GF-D8 (cell line): ENCODE results near the gene SFSWAP.
"Not testable (repeated sequence)": the region's sequence is repeated elsewhere in the genome, so short reads cannot be mapped to it uniquely, and the experiment has no call there.

ENCODE experiments used
- DNase-seq: peaks from one replicate; lab custom pipeline; 2025; lab: John Stamatoyannopoulos, UW

The SFSWAP gene

DNA sequence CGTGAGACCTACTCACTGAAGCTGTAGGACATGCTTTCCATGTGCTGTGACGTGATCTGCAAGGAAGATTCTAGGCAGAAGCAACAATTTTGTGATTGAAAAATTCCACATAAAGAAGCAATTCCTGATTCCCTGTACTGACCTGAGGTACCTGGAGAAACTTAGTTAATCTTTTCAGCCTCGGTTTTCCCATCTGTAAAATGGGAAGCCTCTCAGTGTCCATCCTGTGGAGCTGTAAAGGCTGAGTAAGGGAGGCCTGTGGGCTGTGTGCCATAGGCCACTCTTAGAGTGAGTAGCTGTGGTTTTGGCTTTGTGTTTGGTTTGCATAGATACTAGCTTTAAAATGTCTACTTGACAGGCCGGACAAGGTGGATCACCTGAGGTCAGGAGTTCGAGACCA is 50.7 kb downstream of the SFSWAP start:
- DNase-seq, result no peak

DNA sequence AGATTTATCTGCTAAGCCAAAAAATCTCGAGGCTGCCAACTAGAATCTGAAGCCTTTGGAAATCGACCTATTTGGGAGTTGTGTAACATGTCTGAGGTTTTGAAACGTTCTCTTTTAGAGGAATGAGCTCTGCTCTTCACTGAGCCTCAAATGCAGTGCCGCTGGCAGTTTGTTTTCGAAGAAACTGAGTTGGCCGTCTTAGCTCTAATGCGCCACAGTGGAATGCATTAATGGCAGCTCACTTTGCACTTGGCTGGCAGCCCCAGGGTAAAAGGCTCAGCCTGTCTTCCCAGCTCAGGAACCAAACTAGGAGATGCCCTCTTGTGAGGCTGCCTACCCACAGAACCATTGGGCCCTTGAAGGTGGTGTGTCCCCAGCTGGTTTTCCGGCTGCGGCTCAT is 53.8 kb downstream of the SFSWAP start:
- no peak for DNase-seq

DNA sequence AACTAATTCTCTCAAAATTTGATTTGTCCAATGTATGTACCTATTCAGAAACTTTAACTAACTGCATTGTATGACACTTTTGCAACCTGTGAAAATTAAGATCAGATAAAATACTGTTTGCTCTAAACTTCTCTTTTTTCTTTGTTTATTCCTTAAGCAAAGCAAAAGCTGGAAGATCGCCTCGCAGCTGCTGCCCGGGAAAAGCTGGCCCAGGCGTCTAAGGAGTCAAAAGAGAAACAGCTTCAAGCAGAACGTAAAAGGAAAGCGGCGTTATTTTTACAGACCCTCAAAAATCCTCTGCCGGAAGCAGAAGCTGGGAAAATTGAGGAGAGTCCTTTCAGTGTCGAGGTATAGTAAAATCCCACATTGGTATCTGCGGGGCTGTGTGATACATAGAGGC is 55.1 kb downstream of the SFSWAP start:
- no peak for DNase-seq

DNA sequence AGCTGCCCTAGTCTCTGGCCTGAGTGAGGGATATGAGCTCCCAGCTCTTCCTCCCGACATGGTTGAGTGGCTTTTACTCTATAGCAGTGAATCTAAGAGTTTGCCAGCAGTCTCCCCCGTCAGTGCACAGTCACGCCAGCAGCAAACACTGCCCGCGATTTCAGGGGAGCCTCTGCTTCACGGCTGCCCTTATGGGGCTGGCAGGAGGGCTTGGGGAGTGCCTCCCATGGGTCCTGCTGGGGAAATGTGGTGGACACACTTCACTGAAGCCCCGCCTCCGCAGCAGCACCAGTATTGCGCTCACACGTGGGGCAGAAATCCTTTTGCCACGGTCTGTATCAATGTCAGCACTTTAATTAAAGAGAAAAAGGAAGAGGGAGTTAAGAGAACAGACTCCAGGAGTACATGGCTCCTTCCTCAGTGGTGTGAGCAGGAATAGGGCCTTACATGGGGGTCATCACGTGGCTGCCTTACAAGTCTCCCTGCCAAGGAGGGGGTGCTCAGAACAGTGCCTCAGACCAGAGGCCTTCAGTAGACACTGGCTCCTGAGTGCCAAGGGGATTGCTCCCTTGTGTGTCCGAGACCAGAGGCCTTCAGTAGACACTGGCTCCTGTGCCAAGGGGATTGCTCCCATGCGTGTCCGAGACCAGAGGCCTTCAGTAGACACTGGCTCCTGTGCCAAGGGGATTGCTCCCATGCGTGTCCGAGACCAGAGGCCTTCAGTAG is 55.7 kb downstream of the SFSWAP start:
- DNase-seq, result no peak

DNA sequence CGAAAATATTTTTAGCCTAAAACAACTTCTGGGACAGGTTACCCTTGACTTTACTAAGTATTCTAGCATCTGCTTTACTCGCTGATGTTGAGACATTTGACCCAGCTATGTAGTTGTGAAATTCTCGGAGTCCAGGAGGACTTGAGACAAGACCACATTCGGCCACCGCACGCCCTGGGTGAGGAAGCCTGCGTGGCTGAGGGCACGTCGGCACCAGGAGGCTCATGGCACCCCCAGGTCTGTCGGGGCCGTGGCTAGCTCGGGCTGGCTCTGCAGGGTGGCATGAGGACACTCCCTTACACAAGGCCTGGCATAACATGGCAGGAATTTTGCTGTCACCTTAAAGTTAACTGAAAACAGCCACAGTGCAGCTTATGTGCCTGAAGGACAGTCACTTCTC is 59.2 kb downstream of the SFSWAP start:
- no peak for DNase-seq

DNA sequence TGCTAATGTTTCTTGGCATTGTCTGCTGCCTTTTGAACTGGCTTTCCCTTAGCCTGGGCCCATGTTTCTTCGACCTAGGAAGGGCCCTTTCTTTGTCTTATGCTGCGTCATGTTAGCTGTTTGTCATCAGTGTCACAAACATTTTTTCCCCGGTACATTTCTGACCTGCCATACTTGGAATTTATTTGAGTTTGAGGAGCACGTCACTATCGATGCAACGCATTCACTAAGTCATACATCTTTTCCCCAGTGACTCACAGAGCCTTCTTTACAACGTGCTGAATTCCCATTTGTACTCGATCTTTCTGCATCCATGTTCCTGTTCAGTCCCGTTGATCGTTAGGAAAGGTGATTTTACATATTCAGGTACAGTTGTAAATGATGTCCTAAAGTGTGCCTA is 61.1 kb downstream of the SFSWAP start:
- DNase-seq, result no peak

DNA sequence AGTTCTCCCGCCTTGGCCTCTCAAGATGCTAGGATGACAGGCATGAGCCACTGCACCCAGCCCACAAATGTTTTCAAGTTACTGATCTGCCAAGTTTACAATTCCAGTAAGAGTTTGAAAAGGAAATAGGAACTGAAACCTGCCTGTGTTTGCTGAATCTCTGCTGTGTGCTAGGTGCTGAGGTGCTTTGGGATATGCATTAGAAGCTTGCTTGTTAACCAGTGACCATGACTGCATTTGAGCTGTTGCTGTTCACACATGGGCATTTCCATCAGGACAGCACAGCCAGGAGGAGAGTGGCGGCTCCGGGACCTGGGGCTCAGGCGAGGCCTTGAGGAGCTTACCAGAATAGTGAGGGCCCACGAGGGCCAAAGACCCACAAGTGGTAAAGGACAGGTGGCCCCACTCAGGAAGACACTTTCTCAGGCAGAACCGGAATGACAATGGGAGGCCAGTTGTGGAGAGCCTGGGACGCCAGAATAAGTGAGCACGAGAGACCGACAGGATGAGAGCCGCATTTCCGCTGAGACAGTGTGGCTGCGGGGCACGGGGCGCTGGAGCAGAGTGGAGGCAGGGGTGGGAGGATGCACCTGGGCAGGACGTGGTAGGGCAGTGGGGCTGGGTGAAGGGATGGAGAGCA is 62.8 kb downstream of the SFSWAP start:
- no peak for DNase-seq

DNA sequence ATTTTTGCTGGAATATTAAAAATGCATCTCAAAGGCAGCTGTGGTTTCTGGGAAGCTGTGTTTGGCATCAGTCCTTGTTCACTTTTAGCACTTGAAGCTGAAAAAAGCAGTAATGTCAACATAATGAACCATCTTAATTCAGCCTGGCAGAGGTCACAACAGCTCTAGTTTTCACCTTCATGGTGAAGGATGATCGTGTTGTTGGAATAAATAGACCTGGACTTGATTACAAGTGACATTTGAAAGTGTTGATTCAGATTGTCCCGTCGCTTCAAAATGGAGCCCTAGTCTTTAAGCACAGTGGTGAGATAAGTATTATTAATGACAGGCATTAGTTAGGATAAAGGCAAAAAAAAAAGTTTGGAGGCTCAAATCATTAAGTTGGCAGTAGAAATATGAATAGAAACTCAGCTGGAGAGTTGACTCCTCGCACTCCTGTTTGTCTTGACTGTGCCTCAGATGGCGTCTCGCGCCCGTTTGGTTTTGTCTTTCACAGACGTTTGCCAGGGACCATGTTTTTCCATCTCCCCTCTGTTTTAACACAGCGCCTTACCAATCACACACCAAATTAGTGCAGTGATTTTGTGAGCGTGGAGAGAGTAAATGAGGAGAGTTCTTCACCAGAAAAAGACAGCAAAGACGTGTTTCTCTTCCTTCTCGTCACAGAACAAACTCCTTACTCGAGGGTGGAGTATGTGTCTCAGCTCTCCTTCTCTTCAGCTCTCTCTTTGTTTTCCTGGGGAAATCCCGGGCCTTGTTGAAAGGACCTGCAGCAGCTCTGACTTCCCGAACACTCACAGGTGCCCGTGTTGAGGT is 63.9 kb downstream of the SFSWAP start:
- no peak for DNase-seq

DNA sequence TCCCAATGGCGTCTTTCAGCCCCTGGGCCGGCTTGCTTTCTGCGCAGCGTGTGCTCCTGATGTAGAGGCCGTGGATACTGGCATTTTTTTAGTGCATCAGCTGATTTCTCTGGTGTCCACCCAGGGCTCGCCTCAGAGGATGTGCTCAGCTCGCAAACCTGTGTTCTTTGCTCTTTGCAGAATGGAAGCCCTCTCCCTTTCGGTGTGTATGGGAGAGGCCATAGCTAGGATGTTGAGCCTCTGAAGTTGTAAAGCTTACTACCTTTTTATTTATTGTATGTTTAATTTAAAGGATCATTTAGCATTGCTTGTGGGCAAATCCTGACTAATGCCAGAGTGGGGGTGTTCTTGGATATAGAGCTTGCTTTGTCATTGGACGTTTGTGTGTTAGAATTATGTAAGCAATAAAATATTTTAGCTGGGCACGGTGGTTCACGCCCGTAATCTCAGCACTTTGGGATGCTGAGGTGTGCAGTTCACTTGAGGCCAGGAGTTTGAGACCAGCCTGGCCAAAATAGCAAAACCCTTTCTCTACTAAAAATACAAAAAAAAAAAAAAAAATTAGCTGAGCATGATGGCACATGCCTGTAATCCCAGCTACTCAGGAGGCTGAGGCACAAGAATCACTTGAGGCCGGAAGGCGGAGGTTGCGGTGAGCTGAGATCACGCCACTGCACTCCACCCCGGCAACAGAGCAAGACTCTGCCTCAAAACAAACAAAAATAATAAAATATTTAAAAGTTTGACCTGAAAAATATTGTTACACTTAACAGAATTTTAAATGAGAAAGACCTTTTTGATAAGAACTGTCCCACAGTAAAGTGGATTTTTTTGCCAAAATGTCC is 64.7 kb downstream of the SFSWAP start:
- DNase-seq, result no peak

DNA sequence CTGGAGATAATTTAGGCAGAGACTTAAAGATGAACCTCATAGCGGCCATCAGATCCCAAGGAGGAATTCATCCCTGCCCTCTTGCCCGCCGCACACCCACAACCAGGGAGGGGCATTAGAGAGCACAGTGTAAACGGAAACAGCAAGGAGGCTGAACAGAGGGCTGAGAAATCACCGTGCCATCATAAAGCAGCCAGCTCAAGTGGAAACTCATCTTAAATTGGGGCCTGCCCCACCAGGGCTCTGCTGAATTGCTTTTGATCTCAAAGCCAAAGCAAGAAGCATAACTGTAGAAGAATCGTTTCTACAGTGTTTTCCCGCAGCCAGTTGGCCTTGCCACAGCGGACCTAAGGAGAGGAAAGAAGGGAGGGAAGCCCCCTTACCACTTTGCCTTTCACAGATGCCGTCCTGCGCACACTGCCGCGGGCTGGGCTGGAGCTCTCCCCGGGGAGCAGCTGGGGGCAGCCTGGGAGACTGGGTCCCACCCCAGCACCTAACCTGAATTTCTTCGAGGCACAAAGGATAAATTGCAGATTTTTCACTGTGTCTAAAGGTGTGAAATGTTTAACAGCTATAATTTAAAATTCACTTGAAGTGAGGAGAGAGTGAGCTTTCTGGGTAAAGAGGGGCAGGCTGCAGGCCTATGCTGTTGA is 65.5 kb downstream of the SFSWAP start:
- no peak for DNase-seq

DNA sequence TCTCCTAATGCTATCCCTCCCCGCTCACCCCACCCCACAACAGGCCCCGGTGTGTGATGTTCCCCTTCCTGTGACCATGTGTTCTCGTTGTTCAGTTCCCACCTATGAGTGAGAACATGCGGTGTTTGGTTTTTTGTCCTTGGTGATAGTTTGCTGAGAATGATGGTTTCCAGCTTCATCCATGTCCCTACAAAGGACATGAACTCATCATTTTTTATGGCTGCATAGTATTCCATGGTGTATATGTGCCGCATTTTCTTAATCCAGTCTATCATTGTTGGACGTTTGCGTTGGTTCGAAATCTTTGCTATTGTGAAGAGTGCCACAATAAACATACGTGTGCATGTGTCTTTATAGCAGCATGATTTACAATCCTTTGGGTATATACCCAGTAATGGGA is 66.4 kb downstream of the SFSWAP start:
- DNase-seq, result not testable (repeated sequence)

DNA sequence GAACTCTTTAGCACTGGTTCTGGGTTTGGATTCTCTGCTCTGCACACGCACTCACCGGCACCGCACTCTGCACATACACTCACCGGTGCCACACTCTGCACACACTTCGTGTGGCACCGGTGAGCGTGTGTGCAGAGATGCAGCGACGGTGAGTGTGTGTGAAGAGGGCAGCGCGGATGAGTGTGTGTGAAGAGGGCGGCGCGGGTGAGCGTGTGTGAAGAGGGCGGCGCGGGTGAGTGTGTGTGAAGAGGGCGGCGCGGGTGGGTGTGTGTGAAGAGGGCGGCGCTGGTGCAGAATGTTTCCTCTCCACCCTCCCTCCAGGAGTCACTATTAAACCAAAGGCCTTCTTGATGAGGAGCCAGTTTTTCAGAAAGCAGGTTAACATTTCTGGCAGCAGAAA is 68.1 kb downstream of the SFSWAP start:
- DNase-seq, result no peak

DNA sequence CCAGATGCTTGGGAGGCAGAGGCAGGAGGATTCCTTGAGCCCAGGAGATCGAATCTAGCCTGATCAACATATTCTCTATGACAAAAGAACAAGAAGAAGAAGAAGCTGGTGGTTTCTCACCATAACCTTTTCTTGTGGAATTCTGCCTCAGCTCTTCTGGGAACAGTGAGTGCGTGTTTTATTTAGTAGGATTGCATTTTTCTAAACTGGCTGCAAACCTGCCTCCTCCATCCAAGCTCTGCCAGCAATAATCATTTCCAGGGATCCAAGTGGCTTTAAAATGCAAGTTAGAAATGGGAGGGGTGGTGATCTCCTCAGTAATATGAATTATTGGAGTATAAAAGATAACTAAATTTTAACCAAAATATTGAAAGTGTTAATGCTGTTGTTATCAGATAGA is 71.2 kb downstream of the SFSWAP start:
- no peak for DNase-seq

DNA sequence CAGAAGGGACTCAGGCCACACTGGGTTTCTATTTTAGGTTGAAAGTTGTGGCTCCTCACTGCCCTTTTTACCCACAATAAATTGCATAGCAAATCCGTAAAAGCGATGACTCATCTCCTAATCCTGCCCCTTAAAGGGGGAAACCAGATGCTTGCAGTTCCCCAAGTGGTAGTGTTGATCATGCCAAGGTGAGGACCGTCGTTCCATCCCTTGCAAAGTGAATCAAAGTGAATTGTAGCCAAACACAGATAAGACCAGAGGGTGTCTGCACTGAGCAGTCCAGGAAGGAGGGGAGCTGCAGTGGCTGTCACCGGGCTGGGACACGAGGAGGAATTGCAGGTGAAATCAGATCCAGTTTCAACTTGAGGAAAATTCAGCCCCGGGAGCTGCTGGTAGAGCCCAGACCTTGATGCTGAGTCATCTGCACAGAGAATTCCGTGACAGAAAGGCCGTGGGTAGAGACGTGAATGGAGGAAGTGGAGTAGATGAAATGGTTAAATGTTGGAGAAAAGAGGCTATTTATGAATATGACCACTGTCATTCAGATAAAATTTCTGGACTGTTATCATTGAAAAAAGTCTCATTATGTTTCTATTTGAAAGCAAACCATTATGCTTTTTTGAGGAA is 73.1 kb downstream of the SFSWAP start:
- no peak for DNase-seq

DNA sequence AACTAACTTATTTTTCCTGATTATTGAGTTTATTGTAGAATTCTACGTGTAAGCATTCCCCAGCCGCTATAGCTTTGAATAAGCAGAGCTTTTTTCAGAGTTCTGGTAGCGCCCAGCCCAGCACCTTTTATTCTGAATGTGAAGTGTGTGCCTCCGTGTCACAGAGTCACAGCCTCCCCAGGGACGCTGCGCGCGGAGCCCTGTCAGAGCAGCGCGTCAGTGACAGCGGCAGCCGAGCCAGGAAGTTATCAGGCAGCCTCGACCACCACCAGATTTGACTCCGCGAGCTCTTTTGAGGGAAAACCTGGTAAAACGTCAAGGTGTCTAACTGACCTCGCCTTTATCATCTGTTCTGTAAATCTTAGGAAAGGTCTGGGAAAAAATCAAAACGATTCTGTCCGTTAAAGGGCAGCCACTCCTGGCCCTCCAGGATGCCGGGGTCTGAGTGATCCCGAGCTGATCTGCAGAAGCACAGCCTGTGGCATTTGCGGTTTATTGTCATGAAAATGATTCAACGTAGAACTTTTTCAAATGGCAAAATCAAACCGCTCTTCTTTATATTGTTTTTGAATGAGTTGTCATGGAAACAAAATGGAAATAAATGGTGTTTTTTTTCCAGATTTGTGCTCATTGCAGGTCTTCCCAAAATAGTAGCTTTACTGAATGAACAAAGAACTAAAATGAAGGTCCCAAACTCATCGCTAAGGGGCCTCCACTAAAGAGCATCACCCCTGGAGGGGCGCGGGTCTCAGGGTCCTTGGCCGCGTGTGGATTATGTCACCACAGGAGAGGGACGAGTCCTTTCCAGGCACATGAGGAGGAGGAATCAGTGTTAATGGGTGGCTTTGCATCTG is 74.2 kb downstream of the SFSWAP start:
- no peak for DNase-seq

DNA sequence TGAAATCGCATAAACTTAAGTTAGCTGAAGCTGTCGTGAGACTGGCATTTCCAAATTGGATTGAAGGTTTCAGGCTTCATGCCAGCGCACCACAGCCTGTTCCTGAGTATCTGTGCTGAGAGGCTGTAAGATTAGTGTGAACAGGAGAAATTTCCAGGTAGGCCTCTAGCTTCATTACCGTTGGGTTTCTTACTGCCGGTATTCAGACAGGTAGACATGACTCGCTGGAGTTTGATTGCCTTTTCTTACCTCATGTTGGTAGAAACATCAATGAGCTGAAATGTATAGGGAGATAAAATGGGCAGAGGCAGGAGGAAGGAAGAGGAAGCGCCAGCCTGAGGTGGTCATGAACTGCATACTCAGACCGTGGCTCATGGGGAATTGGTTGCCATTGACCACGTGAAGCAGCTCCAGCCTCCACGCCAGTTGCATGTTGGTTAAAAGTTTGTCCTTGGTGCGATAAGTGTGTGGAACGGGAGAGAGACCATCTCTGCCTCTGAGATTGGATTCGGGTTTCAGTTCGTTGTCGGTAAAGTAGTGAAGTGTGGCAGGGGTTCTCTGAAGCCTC is 75.0 kb downstream of the SFSWAP start:
- no peak for DNase-seq

DNA sequence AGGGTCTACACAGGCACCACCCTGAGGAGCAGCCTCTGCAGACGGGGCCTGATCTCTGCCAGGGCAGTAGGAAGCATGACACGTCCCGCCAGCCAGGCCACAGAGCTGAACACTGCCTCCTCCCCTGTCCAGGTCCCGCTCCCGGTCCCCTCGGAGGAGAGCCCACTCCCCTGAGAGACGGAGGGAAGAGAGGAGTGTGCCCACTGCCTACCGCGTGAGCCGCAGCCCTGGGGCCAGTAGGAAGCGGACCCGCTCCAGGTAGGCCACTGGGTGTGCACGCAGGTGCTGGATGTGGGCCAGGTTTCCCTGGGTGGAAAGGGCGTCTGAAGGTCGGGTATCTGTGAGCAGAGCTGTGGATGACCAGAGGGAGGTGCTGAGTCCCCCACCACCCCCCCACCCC is 75.4 kb downstream of the SFSWAP start:
- DNase-seq, result no peak

DNA sequence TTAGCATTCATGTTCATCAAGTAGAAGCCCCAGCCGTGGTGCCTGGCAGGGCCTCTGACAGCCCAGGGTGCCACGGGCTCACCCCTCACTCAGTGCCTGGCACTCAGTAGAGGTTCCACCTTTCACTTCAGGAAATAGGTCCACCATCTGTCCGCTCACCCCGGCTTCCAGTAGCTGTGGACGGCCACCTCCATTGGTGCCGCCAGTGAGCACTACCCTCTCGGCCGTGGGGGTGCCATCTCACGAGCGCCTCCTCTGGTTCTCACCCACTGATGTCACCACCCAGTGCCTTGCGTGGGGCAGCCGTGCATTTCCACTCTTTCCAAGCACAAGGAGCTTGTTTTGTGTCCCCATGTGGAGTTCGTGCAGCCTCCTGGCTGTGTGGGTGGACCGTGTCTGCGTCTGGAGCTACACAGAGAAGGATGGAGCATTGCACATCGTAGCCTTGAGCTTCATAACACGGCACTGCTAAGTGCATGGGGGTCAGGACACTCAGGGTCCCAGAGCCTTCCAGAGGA is 76.3 kb downstream of the SFSWAP start:
- DNase-seq, result no peak

DNA sequence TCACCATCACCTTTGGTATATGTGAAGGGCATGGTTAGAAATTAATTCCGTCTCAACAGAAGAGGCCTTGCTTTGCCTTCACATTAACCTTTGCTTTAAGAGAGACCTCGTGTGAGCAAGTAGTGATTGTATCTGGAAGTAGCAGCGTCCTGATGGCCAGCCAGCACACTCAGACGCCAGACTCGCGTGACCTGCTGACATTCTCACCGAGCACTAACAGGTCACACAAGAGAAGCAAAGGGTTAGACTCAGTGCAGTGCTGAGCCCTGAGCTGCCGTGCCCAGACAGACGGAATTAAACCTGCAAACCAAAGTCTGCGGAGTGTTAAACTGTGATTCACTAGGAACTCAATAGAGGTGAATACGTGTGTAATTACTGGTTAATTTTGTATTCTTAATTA is 77.2 kb downstream of the SFSWAP start:
- no peak for DNase-seq

DNA sequence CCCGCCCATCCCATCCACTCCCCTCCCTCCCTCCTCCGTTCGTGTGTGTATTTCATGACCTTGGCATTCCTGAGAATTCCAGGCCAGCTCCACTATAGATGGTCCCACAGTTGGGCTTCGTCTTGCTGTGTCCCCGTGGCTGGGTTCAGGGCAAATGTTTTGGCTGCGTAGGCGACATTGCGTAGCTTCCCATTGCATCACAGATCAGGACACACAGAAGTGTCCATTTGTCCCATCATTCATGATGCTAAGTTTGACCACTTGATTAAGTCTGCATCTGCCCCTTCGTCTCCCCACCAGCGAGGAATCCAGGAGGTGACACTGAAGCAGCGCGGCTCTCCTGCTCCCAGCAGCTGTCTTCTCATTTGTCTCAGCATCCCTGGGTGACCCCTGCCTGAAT is 78.7 kb downstream of the SFSWAP start:
- no peak for DNase-seq
